ENCODE measurements around the gene CNKSR3. TPM values are rescaled to one million over a fixed set of nuclear protein-coding genes. Genes with fewer than 3 reads are reported as not detected.

Gene CNKSR3
- total RNA-seq, 2 donors from 2014 or later: 11.5 to 16.8 TPM

- Histone ChIP-seq H3K27ac (no peak overlapping the region), H3K27me3 (no peaks in the 10 kb centered on the region), H3K4me3 (no peak overlapping the region), H3K36me3 (no peaks in the 10 kb centered on the region), H3K9me3 (peaks cover 0 to 5% of the 10 kb centered on the region in 2 donors), H3K4me1 (no peaks in the 10 kb centered on the region)
- TF ChIP-seq CTCF (IDR thresholded peaks at IDR 0.05): no peak
- DNase-seq (ENCODE audit: low spot score): no peak
These were observed 121.7 kb downstream of the CNKSR3 start for GRCh38 chr6:154388803-154389202.

GRCh38 chr6:154386848-154387717 lies 123.4 kb downstream of the CNKSR3 start:
- no peaks in the 10 kb centered on the region for H3K4me1 ChIP-seq
- no peak for DNase-seq (ENCODE audit: low spot score)

GRCh38 chr6:154384191-154384590 lies 126.3 kb downstream of the CNKSR3 start:
- no peaks in the 10 kb centered on the region for H3K36me3 ChIP-seq
- H3K9me3 ChIP-seq: peaks cover 0 to 2% of the 10 kb centered on the region in 2 donors
- H3K4me3 ChIP-seq: no peak overlapping the region
- H3K4me1 ChIP-seq: no peaks in the 10 kb centered on the region
- H3K27me3 ChIP-seq: no peaks in the 10 kb centered on the region
- TF ChIP-seq CTCF (IDR thresholded peaks at IDR 0.05): no peak
- DNase-seq (ENCODE audit: low spot score): no peak
- H3K27ac ChIP-seq: no peak overlapping the region

More at GRCh38 chr6:154386848-154387717, 123.4 kb downstream of the CNKSR3 start:
- no peak overlapping the region for H3K4me3 ChIP-seq
- peaks cover 0 to 5% of the 10 kb centered on the region in 2 donors for H3K9me3 ChIP-seq
- H3K27me3 ChIP-seq: no peaks in the 10 kb centered on the region
- no peak overlapping the region for H3K27ac ChIP-seq
- TF ChIP-seq CTCF (IDR thresholded peaks at IDR 0.05): no peak
- no peaks in the 10 kb centered on the region for H3K36me3 ChIP-seq

GRCh38 chr6:154383273-154383672 lies 127.2 kb downstream of the CNKSR3 start:
- no peak for TF ChIP-seq CTCF (IDR thresholded peaks at IDR 0.05)
- DNase-seq (ENCODE audit: low spot score): no peak
- Histone ChIP-seq H3K9me3 (no peaks in the 10 kb centered on the region), H3K27ac (no peak overlapping the region), H3K27me3 (no peaks in the 10 kb centered on the region), H3K36me3 (no peaks in the 10 kb centered on the region), H3K4me3 (no peak overlapping the region), H3K4me1 (no peaks in the 10 kb centered on the region)

- Histone ChIP-seq H3K9me3 (no peaks in the 10 kb centered on the region), H3K27ac (no peak overlapping the region), H3K27me3 (no peaks in the 10 kb centered on the region), H3K4me1 (no peaks in the 10 kb centered on the region), H3K36me3 (no peaks in the 10 kb centered on the region), H3K4me3 (no peak overlapping the region)
- no peak for DNase-seq (ENCODE audit: low spot score)
- no peak for TF ChIP-seq CTCF (IDR thresholded peaks at IDR 0.05)
These were observed 127.7 kb downstream of the CNKSR3 start for GRCh38 chr6:154382740-154383139.
